ENCODE results near the gene SLC25A26.

DNA sequence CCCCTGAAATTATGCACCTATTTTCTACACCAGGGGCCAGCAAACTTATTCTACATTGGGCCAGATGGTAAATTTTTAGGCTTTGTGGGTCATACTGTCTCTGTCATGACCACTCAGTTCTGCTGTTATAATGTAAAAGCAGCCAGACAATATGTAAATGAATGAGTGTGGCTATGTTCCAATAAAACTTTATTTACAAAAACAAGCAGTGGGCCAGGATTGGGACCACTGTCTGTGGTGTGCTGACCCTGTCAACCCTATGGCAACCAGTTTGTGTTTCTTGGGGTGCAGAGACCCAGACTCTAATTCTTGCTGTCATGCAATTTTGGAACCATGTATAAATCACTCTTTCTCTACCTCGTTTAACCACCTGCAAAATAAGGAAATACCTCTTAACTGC is 205.3 kb downstream of the SLC25A26 start:
- no peak for TF ChIP-seq CTCF (IDR thresholded peaks at IDR 0.05; ENCODE audit: poor library complexity)
- TF ChIP-seq EZH2 (IDR thresholded peaks at IDR 0.05; ENCODE audit: borderline replicate concordance) = no peak

All from hepatocyte (in vitro differentiated cells).